Measurements from ENCODE around the gene GRID2IP.

GRID2IP gene

DNA sequence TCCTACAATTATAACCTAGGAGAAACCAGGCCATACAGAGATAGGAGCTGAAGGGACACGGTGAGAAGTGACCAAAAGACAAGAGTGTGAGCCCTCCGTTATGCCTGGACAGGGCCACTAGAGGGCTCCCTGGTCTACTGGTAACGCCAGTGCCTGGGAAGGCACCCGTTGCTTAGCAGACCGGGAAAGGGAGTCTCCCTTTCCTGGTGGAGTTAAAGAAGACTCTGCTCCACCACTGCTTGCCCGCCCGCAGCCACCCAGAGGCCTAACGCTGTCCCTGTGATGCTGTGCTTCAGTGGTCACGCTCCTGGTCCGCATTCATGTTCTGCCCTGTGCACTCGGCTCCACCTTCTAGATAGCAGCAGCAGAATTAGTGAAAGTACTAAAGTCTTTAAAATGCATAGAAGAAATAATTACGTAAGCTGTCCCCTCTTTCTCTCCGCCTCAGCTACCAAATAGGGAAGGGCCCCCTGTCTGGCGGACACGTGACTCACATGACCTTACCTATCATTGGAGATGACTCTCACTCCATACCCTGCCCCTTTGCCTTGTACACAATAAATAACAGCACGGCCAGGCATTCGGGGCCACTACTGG, 34.8 kb downstream of the GRID2IP start (continued):
- no peak for TF ChIP-seq ZNF433 (tag by site-specific recombination; IDR thresholded peaks at IDR 0.05; ENCODE audit: low read depth)
- TF ChIP-seq, protein P1, sequence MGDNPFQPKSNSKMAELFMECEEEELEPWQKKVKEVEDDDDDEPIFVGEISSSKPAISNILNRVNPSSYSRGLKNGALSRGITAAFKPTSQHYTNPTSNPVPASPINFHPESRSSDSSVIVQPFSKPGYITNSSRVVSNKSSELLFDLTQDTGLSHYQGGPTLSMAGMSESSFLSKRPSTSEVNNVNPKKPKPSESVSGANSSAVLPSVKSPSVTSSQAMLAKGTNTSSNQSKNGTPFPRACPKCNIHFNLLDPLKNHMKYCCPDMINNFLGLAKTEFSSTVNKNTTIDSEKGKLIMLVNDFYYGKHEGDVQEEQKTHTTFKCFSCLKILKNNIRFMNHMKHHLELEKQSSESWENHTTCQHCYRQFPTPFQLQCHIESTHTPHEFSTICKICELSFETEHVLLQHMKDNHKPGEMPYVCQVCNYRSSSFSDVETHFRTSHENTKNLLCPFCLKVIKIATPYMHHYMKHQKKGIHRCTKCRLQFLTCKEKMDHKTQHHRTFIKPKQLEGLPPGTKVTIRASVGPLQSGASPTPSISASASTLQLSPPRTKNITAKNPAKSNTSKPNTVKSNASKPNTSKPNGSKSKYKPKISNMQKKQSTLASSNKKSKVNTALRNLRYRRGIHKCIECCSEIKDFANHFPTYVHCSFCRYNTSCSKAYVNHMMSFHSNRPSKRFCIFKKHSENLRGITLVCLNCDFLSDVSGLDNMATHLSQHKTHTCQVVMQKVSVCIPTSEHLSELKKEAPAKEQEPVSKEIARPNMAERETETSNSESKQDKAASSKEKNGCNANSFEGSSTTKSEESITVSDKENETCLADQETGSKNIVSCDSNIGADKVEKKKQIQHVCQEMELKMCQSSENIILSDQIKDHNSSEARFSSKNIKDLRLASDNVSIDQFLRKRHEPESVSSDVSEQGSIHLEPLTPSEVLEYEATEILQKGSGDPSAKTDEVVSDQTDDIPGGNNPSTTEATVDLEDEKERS (tag by site-specific recombination; IDR thresholded peaks at IDR 0.05), result no peak
- no peak for TF ChIP-seq ZNF501 (tag by site-specific recombination; IDR thresholded peaks at IDR 0.05)
- no peak for TF ChIP-seq ZNF394 (tag by site-specific recombination; IDR thresholded peaks at IDR 0.05; ENCODE audit: borderline replicate concordance)
- no peak for TF ChIP-seq ZBTB1 (tag by site-specific recombination; IDR thresholded peaks at IDR 0.05)
- no peak for TF ChIP-seq ZNF791 (tag by site-specific recombination; IDR thresholded peaks at IDR 0.05)
- TF ChIP-seq, protein P2, sequence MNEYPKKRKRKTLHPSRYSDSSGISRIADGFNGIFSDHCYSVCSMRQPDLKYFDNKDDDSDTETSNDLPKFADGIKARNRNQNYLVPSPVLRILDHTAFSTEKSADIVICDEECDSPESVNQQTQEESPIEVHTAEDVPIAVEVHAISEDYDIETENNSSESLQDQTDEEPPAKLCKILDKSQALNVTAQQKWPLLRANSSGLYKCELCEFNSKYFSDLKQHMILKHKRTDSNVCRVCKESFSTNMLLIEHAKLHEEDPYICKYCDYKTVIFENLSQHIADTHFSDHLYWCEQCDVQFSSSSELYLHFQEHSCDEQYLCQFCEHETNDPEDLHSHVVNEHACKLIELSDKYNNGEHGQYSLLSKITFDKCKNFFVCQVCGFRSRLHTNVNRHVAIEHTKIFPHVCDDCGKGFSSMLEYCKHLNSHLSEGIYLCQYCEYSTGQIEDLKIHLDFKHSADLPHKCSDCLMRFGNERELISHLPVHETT (tag by site-specific recombination; IDR thresholded peaks at IDR 0.05), result no peak
- TF ChIP-seq ZNF248 (tag by site-specific recombination; IDR thresholded peaks at IDR 0.05), result no peak
- TF ChIP-seq ZNF473 (tag by site-specific recombination; IDR thresholded peaks at IDR 0.05), result no peak
- TF ChIP-seq, protein P3, sequence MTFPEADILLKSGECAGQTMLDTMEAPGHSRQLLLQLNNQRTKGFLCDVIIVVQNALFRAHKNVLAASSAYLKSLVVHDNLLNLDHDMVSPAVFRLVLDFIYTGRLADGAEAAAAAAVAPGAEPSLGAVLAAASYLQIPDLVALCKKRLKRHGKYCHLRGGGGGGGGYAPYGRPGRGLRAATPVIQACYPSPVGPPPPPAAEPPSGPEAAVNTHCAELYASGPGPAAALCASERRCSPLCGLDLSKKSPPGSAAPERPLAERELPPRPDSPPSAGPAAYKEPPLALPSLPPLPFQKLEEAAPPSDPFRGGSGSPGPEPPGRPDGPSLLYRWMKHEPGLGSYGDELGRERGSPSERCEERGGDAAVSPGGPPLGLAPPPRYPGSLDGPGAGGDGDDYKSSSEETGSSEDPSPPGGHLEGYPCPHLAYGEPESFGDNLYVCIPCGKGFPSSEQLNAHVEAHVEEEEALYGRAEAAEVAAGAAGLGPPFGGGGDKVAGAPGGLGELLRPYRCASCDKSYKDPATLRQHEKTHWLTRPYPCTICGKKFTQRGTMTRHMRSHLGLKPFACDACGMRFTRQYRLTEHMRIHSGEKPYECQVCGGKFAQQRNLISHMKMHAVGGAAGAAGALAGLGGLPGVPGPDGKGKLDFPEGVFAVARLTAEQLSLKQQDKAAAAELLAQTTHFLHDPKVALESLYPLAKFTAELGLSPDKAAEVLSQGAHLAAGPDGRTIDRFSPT (tag by site-specific recombination; IDR thresholded peaks at IDR 0.05), result no peak
- no peak for TF ChIP-seq MEIS1 (CRISPR knock-in tag; IDR thresholded peaks at IDR 0.05; ENCODE audit: borderline replicate concordance)
- TF ChIP-seq ZNF175 (tag by site-specific recombination; IDR thresholded peaks at IDR 0.05), result no peak
- no peak for TF ChIP-seq ZNF585B (tag by site-specific recombination; IDR thresholded peaks at IDR 0.05)
- no peak for TF ChIP-seq ZNF114 (tag by site-specific recombination; IDR thresholded peaks at IDR 0.05)
- TF ChIP-seq, protein P4, sequence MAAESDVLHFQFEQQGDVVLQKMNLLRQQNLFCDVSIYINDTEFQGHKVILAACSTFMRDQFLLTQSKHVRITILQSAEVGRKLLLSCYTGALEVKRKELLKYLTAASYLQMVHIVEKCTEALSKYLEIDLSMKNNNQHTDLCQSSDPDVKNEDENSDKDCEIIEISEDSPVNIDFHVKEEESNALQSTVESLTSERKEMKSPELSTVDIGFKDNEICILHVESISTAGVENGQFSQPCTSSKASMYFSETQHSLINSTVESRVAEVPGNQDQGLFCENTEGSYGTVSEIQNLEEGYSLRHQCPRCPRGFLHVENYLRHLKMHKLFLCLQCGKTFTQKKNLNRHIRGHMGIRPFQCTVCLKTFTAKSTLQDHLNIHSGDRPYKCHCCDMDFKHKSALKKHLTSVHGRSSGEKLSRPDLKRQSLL (tag by site-specific recombination; IDR thresholded peaks at IDR 0.05), result no peak
- no peak for TF ChIP-seq ZNF211 (tag by site-specific recombination; IDR thresholded peaks at IDR 0.05; ENCODE audit: low read depth)
- no peak for TF ChIP-seq ZNF302 (tag by site-specific recombination; IDR thresholded peaks at IDR 0.05; ENCODE audit: low read depth)
- TF ChIP-seq ZNF623 (tag by site-specific recombination; IDR thresholded peaks at IDR 0.05), result no peak
- TF ChIP-seq ZNF558 (tag by site-specific recombination; IDR thresholded peaks at IDR 0.05), result no peak
- 0 out of 2 replicates have a peak, but pooled peaks have one; percentile 23 for TF ChIP-seq ZBTB8A (tag by site-specific recombination; IDR thresholded peaks at IDR 0.05)
- TF ChIP-seq ZNF350 (tag by site-specific recombination; IDR thresholded peaks at IDR 0.05), result no peak
- TF ChIP-seq, protein P5, sequence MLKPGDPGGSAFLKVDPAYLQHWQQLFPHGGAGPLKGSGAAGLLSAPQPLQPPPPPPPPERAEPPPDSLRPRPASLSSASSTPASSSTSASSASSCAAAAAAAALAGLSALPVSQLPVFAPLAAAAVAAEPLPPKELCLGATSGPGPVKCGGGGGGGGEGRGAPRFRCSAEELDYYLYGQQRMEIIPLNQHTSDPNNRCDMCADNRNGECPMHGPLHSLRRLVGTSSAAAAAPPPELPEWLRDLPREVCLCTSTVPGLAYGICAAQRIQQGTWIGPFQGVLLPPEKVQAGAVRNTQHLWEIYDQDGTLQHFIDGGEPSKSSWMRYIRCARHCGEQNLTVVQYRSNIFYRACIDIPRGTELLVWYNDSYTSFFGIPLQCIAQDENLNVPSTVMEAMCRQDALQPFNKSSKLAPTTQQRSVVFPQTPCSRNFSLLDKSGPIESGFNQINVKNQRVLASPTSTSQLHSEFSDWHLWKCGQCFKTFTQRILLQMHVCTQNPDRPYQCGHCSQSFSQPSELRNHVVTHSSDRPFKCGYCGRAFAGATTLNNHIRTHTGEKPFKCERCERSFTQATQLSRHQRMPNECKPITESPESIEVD (tag by site-specific recombination; IDR thresholded peaks at IDR 0.05), result no peak
- TF ChIP-seq ZNF843 (tag by site-specific recombination; IDR thresholded peaks at IDR 0.05), result no peak
- TF ChIP-seq YY2 (tag by site-specific recombination; IDR thresholded peaks at IDR 0.05), result no peak
- no peak for TF ChIP-seq ZNF529 (tag by site-specific recombination; IDR thresholded peaks at IDR 0.05; ENCODE audit: insufficient replicate concordance)
- no peak for TF ChIP-seq KLF9 (tag by site-specific recombination; IDR thresholded peaks at IDR 0.05; ENCODE audit: low read depth)
- TF ChIP-seq ZNF660 (tag by site-specific recombination; IDR thresholded peaks at IDR 0.05), result 0 out of 2 replicates have a peak, but pooled peaks have one; percentile 50
- no peak for TF ChIP-seq ZNF214 (tag by site-specific recombination; IDR thresholded peaks at IDR 0.05; ENCODE audit: borderline replicate concordance)
- TF ChIP-seq GLIS2 (tag by site-specific recombination; IDR thresholded peaks at IDR 0.05), result no peak
- no peak for TF ChIP-seq ZNF37A (tag by site-specific recombination; IDR thresholded peaks at IDR 0.05)
- TF ChIP-seq KLF10 (tag by site-specific recombination; IDR thresholded peaks at IDR 0.05), result no peak
- TF ChIP-seq ZXDB (tag by site-specific recombination; IDR thresholded peaks at IDR 0.05), result no peak

Measured in HEK293 (cell line).